Esophagus (tissue), 2 donors: Measurements from ENCODE around the gene FAM219B. TPM values are rescaled to one million over a fixed set of nuclear protein-coding genes. Genes with fewer than 3 reads are reported as not detected.

ENCODE experiments used
- H3K27ac ChIP-seq, 2 donors: one replicate each; pipeline ENCODE4 v1.5.1; 2013; ENCODE audit warnings: low read depth in 2 of 2, mild to moderate bottlenecking in 2 of 2, inconsistent platforms in 1 of 2, low read length in 1 of 2, moderate library complexity in 1 of 2
- H3K27me3 ChIP-seq, 2 donors: one replicate each; pipeline ENCODE4 v1.6.1; 2013; ENCODE audit warnings: low read length in 2 of 2, control low read depth in 1 of 2, mild to moderate bottlenecking in 1 of 2; ENCODE audit not compliant: insufficient read depth in 2 of 2, control insufficient read depth in 1 of 2
- H3K36me3 ChIP-seq, 2 donors: one replicate each; pipeline ENCODE4 v1.6.1; 2013; ENCODE audit warnings: low read length in 1 of 2; ENCODE audit not compliant: control insufficient read depth in 2 of 2, insufficient read depth in 2 of 2
- H3K4me1 ChIP-seq, 2 donors: one replicate each; pipeline ENCODE4 v1.6.1; 2013; ENCODE audit warnings: low read length in 1 of 2; ENCODE audit not compliant: control insufficient read depth in 2 of 2, insufficient read depth in 2 of 2
- H3K4me3 ChIP-seq, 2 donors: one replicate each; pipeline ENCODE4 v1.5.1; 2013; ENCODE audit warnings: low read length in 2 of 2, mild to moderate bottlenecking in 2 of 2, low read depth in 1 of 2, moderate library complexity in 1 of 2
- H3K9me3 ChIP-seq, 2 donors: one replicate each; pipeline ENCODE4 v1.6.1; 2013; ENCODE audit warnings: mild to moderate bottlenecking in 2 of 2, low read depth in 1 of 2, low read length in 1 of 2, moderate library complexity in 1 of 2; ENCODE audit not compliant: control insufficient read depth in 2 of 2, insufficient read depth in 1 of 2
- WGBS, 2 donors: extraction: QIAGEN DNeasy Blood & Tissue Kit; methylation state at CpG; one replicate each; pipeline ENCODE4 v1.1.7; 2013; 5-methylcytosine and 5-hydroxymethylcytosine counted together
- polyA plus RNA-seq, 2 donors: library from polyadenylated mRNA; stranded (reverse); fragments of 200-250 nt; gene quantifications; one replicate each; pipeline ENCODE4 v1.2.3, GENCODE V29; 2013
- donor health status: healthy with polysubstance abuse.
- donor health status: Bipolar disorder and iron deficiency.

The FAM219B gene
- 10 to 100 TPM; 46.4 to 53.0 TPM for polyA plus RNA-seq

GRCh38 chr15:74906450-74907162, at the start of gene FAM219B:
Gene FAM219B (minus strand): TSS chr15:74906851. CDS start chr15:74906800, 51 bp downstream.
- H3K36me3 ChIP-seq: peaks cover 0 to 16% of the 10 kb centered on the region in 2 donors
- H3K27ac ChIP-seq: peak within 1 kb of the TSS; percentile 92 to 93
- peak within 1 kb of the TSS; percentile 82 to 83 for H3K4me3 ChIP-seq
- H3K27me3 ChIP-seq: no peaks in the 10 kb centered on the region
- no peaks in the 10 kb centered on the region for H3K9me3 ChIP-seq
- H3K4me1 ChIP-seq: peaks cover 4 to 16% of the 10 kb centered on the region in 2 donors
- WGBS, 2 donors: 0 to 1% methylated on average over 74 of the region's 74 CpGs

- H3K9me3 ChIP-seq: no peaks in the 10 kb centered on the region
- H3K4me1 ChIP-seq: peaks cover 5 to 23% of the 10 kb centered on the region in 2 donors
- peaks cover 0 to 10% of the 10 kb centered on the region in 2 donors for H3K27me3 ChIP-seq
- H3K4me3 ChIP-seq: peak overlapping the region; percentile 48 to 50
- 18 to 19% methylated on average over 79 to 88 of the region's 88 CpGs for WGBS, 2 donors
- H3K36me3 ChIP-seq: no peaks in the 10 kb centered on the region
- H3K27ac ChIP-seq: peak overlapping the region; percentile 73 to 74
These were observed 49.4 kb upstream of the FAM219B start for GRCh38 chr15:74955796-74956647.

- WGBS, 2 donors: 74 to 82% methylated on average over 8 of the region's 8 CpGs
- Histone ChIP-seq H3K9me3 (no peaks in the 10 kb centered on the region), H3K27ac (no peak overlapping the region), H3K27me3 (peaks cover 0 to 10% of the 10 kb centered on the region in 2 donors), H3K36me3 (no peaks in the 10 kb centered on the region), H3K4me3 (no peak overlapping the region), H3K4me1 (peaks cover 5 to 23% of the 10 kb centered on the region in 2 donors)
These were observed 48.4 kb upstream of the FAM219B start for GRCh38 chr15:74955017-74955416.

- Histone ChIP-seq H3K27me3 (peaks cover 0 to 9% of the 10 kb centered on the region in 2 donors), H3K9me3 (no peaks in the 10 kb centered on the region), H3K4me3 (no peak overlapping the region), H3K36me3 (no peaks in the 10 kb centered on the region), H3K4me1 (peaks cover 5 to 23% of the 10 kb centered on the region in 2 donors), H3K27ac (no peak overlapping the region)
These were observed 47.9 kb upstream of the FAM219B start for GRCh38 chr15:74954515-74954914.

GRCh38 chr15:74951006-74951405, 44.4 kb upstream of the FAM219B start:
- no peaks in the 10 kb centered on the region for H3K36me3 ChIP-seq
- no peaks in the 10 kb centered on the region for H3K27me3 ChIP-seq
- no peaks in the 10 kb centered on the region for H3K9me3 ChIP-seq
- H3K27ac ChIP-seq: no peak overlapping the region
- H3K4me3 ChIP-seq: no peak overlapping the region
- 61 to 63% methylated on average over 3 of the region's 3 CpGs for WGBS, 2 donors
- peaks cover 4 to 10% of the 10 kb centered on the region in 2 donors for H3K4me1 ChIP-seq

GRCh38 chr15:74950078-74950908, 43.6 kb upstream of the FAM219B start:
- Histone ChIP-seq H3K36me3 (no peaks in the 10 kb centered on the region), H3K4me3 (no peak overlapping the region), H3K27ac (no peak overlapping the region), H3K4me1 (peaks cover 0 to 4% of the 10 kb centered on the region in 2 donors), H3K9me3 (no peaks in the 10 kb centered on the region), H3K27me3 (no peaks in the 10 kb centered on the region)
- 40 to 51% methylated on average over 7 of the region's 7 CpGs for WGBS, 2 donors

- Histone ChIP-seq H3K4me3 (peak within 1 kb of the TSS; percentile 81 to 99), H3K36me3 (no peaks in the 10 kb centered on the region), H3K9me3 (no peaks in the 10 kb centered on the region), H3K4me1 (no peaks in the 10 kb centered on the region), H3K27ac (peak within 1 kb of the TSS; percentile 90 to 98), H3K27me3 (no peaks in the 10 kb centered on the region)
- WGBS, 2 donors: 1% methylated on average over 71 to 85 of the region's 85 CpGs
These were observed 31.1 kb upstream of the FAM219B start, which contains the start of gene COX5A for GRCh38 chr15:74937590-74938371. Gene COX5A (minus strand): TSS chr15:74938073. CDS start chr15:74938014, 59 bp downstream.

- H3K9me3 ChIP-seq: no peaks in the 10 kb centered on the region
- H3K4me3 ChIP-seq: peak overlapping the region; percentile 81 to 99
- H3K27ac ChIP-seq: peak overlapping the region; percentile 90 to 98
- H3K4me1 ChIP-seq: no peaks in the 10 kb centered on the region
- WGBS, 2 donors: 0% methylated on average over 18 of the region's 18 CpGs
- no peaks in the 10 kb centered on the region for H3K36me3 ChIP-seq
- no peaks in the 10 kb centered on the region for H3K27me3 ChIP-seq
These were observed 30.6 kb upstream of the FAM219B start for GRCh38 chr15:74937272-74937589.
